Gastrocnemius medialis (tissue), 4 donors: Measurements from ENCODE around the gene FBXW2.

ENCODE experiments used
- POLR2A ChIP-seq, 2 donors: fragments of 450-650 bp; IDR thresholded peaks; one replicate each; pipeline ENCODE4 v1.6.1; 2017; ENCODE audit warnings: antibody characterized with exemption in 2 of 2, mild to moderate bottlenecking in 2 of 2, moderate library complexity in 2 of 2
- TF ChIP-seq, protein P1 (sequence below), 5 experiments: fragments of 450-650 bp in 3 of 5; fragments of 200-600 bp in 2 of 5; sonication (generic) in 2 of 5; IDR thresholded peaks in 4 of 5; conservative IDR thresholded peaks in 1 of 5; 1 replicate in 4 of 5; 2 replicates in 1 of 5; pipeline ENCODE4 v1.5.1; 2016 to 2019; ENCODE audit warnings: antibody characterized with exemption in 5 of 5, mild to moderate bottlenecking in 3 of 5, moderate library complexity in 3 of 5

DNA sequence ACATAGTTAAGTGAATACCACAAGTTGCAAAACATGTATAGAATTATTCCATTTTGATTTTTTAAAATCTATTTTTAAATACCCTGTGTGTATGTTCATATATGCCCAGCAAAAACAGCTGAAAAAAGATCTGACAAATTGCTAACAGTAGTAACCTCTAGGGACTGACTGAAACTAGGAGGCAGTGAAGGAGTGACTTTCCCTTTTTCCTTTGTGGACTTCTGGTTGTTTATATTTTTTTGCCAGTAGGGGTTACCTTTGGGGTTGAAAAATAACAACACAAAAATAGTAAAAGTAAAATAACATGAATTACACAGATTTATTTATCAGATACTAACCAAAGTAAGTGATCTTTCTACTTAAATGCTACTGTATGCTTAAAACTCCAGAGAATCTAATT is 81.9 kb downstream of the FBXW2 start:
- TF ChIP-seq, protein P1, sequence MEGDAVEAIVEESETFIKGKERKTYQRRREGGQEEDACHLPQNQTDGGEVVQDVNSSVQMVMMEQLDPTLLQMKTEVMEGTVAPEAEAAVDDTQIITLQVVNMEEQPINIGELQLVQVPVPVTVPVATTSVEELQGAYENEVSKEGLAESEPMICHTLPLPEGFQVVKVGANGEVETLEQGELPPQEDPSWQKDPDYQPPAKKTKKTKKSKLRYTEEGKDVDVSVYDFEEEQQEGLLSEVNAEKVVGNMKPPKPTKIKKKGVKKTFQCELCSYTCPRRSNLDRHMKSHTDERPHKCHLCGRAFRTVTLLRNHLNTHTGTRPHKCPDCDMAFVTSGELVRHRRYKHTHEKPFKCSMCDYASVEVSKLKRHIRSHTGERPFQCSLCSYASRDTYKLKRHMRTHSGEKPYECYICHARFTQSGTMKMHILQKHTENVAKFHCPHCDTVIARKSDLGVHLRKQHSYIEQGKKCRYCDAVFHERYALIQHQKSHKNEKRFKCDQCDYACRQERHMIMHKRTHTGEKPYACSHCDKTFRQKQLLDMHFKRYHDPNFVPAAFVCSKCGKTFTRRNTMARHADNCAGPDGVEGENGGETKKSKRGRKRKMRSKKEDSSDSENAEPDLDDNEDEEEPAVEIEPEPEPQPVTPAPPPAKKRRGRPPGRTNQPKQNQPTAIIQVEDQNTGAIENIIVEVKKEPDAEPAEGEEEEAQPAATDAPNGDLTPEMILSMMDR (IDR thresholded peaks at IDR 0.05 in 4 of 5, conservative IDR thresholded peaks at IDR 0.05 in 1 of 5): no peak
- no peak for TF ChIP-seq POLR2A (IDR thresholded peaks at IDR 0.05)
